Heart right ventricle (tissue), 16 donors: ENCODE results near the gene CALM1. TPM values are rescaled to one million over a fixed set of nuclear protein-coding genes. Genes with fewer than 3 reads are reported as not detected.

Experiments
- ATAC-seq, 8 donors: fragments of 200-7000 bp; cut with Tn5 transposase; one replicate each; pipeline ENCODE4 v1.9.1; 2020; ENCODE audit warnings: mild to moderate bottlenecking in 8 of 8, moderate library complexity in 8 of 8, moderate number of reproducible peaks in 1 of 8
- DNase-seq, 2 donors: peaks; one replicate each; pipeline ENCODE4 v3.0.0-alpha.2; 2020
- H3K27ac ChIP-seq, 10 donors: fragments of 200-600 bp; sonication (generic) in 2 of 10; one replicate each; pipeline versions ENCODE4 v1.5.0 to v1.8.0; 2020 to 2022; ENCODE audit warnings: mild to moderate bottlenecking in 3 of 10
- H3K27me3 ChIP-seq, 7 donors: fragments of 200-600 bp; one replicate each; pipeline ENCODE4 v1.8.0; 2021 to 2022; ENCODE audit warnings: mild to moderate bottlenecking in 2 of 7
- H3K36me3 ChIP-seq, 9 donors: fragments of 200-600 bp; sonication (generic) in 1 of 9; one replicate each; pipeline versions ENCODE4 v1.5.0 to v1.8.0; 2020 to 2022; ENCODE audit warnings: mild to moderate bottlenecking in 2 of 9
- H3K4me1 ChIP-seq, 9 donors: fragments of 200-600 bp; sonication (generic) in 1 of 9; one replicate each; pipeline versions ENCODE4 v1.5.0 to v1.8.0; 2020 to 2022; ENCODE audit warnings: mild to moderate bottlenecking in 4 of 9
- H3K4me3 ChIP-seq, 10 donors: fragments of 200-600 bp; sonication (generic) in 2 of 10; one replicate each; pipeline versions ENCODE4 v1.5.0 to v1.8.0; 2020 to 2022; ENCODE audit warnings: mild to moderate bottlenecking in 7 of 10, moderate library complexity in 2 of 10
- H3K9me3 ChIP-seq, 11 donors: fragments of 200-600 bp in 10 of 11; sonication (generic) in 2 of 11; one replicate each; pipeline versions ENCODE4 v1.5.0 to v1.8.0; 2013 to 2022; ENCODE audit warnings: mild to moderate bottlenecking in 2 of 11, control low read depth in 1 of 11, moderate library complexity in 1 of 11
- CTCF ChIP-seq, 9 donors: fragments of 200-600 bp; sonication (generic) in 2 of 9; IDR thresholded peaks; one replicate each; pipeline versions ENCODE4 v1.5.0 to v1.8.0; 2021 to 2022; ENCODE audit warnings: antibody characterized with exemption in 9 of 9, mild to moderate bottlenecking in 5 of 9, moderate library complexity in 1 of 9
- whole genome bisulfite sequencing, 2 donors: extraction: QIAGEN DNeasy Blood & Tissue Kit; methylation state at CpG; one replicate each; pipeline ENCODE4 v1.1.7; 2013; ENCODE audit warnings: inconsistent platforms in 1 of 2; 5-methylcytosine and 5-hydroxymethylcytosine counted together
- intact Hi-C, 10 donors: fragments of 100-400 bp; cut with DNase I; formaldehyde crosslinking; loops; one replicate each; pipeline versions ENCODE4 v1.11.1 to v1.14.2; 2022
- long read RNA-seq, 3 donors: library from polyadenylated mRNA; unstranded; transcript quantifications; one replicate each; pipeline ENCODE4 v2.0.0, GENCODE V29; 2020 to 2021
- polyA plus RNA-seq, 2 donors: library from polyadenylated mRNA; stranded (reverse); fragments of 200-250 nt; gene quantifications; one replicate each; pipeline ENCODE4 v1.2.3, GENCODE V29; 2013
- total RNA-seq, 10 donors: library from RNA; stranded (reverse); fragmentation: NEBNext Ultra II Directional in 3 of 10; extraction: Animal tissue kit (Norgen Biotek cat#: 25700) in 3 of 10; gene quantifications; one replicate each; pipeline versions ENCODE4 v1.2.1 to v1.2.4, GENCODE V29; 2021 to 2023
- donor health status: Arrhythmogenic right ventricular cardiomyopathy.
- donor health status: ischemic (EF 13 %, LVEDD 7.1; RV severe dilation, severe dysfunction).
- donor health status: healthy with polysubstance abuse.
- donor health status: DM: no; HTN: yes; CAD: no.
- donor health status: DM: no; HTN: no; CAD: no.
- donor health status: ischemic (EF 25% LVEDD 6.9; RV normal size, moderate dysfunction).
- donor health status: ischemic (EF 25% LVEDD 5.7; RV mildly dilated, moderate dysfunction).
- donor health status: healthy.
- donor health status: DM: yes; HTN: yes; CAD: no.
- donor health status: Ischemic cardiomyopathy.
- donor health status: ischemic (EF 35%, LVEDD 5.7; RV mildly dilated, moderate dysfunction).
- donor health status: nonischemic (EF 11% LVEDD 7.7; RV severe dilation, severe dysfunction).
- donor health status: DM: yes; HTN: yes; CAD: no.
- donor health status: PGD.
- donor health status: ischemic (EF 29% LVEDD 5.4; RV normal size, mild dysfunction).
- donor health status: nonischemic (EF 23%, LVEDD 6.1; RV moderate dilation, normal function).

Gene CALM1
- total RNA-seq: 100 to 1,000 TPM; 409 to 787 (median 454) TPM
- 100 to 1,000 TPM; 293 to 352 TPM for polyA plus RNA-seq
- long read RNA-seq, donor 1, full-length matches to known transcripts: 664 of 801 reads
- long read RNA-seq, donor 1, partial matches to known transcripts: 6 of 801 reads
- long read RNA-seq, donor 1, other reads (novel, unspliced or antisense): 131 of 801 reads
- long read RNA-seq, donor 2, full-length matches to known transcripts: 511 of 655 reads
- long read RNA-seq, donor 2, partial matches to known transcripts: 5 of 655 reads
- long read RNA-seq, donor 2, other reads (novel, unspliced or antisense): 139 of 655 reads
- long read RNA-seq, donor 3, full-length matches to known transcripts: 987 of 1,769 reads
- long read RNA-seq, donor 3, partial matches to known transcripts: 7 of 1,769 reads
- long read RNA-seq, donor 3, other reads (novel, unspliced or antisense): 775 of 1,769 reads

- Histone ChIP-seq H3K27me3 (no peaks in the 10 kb centered on the region), H3K27ac (peak within 1 kb of the TSS; percentile 44 to 96 (median 91)), H3K36me3 (peaks cover 0 to 19% (median 17%) of the 10 kb centered on the region in 9 donors), H3K4me3 (peak within 1 kb of the TSS; percentile 78 to 100 (median 98)), H3K4me1 (peaks cover 3 to 39% (median 35%) of the 10 kb centered on the region in 9 donors), H3K9me3 (no peaks in the 10 kb centered on the region)
- peak; percentile 94 for DNase-seq
- 1 to 2% methylated on average over 88 to 89 of the region's 89 CpGs for WGBS, 2 donors
- peak in 1 of 9 donors; percentile 11 for TF ChIP-seq CTCF (IDR thresholded peaks at IDR 0.05)
- intact Hi-C loops: loop anchor here in 9 of 10 donors (1.0 to 10.0 kb wide), 13 partner anchors 13 to 361 kb away; partner anchors contain the start of gene NRDE2 (in 2 of the 9)
- ATAC-seq: peak; percentile 78 to 92 (median 82)
Observed at GRCh38 chr14:90396341-90397339, at the start of gene CALM1. CALM1 (plus strand) TSS chr14:90397029; CDS start chr14:90397231, 202 bp downstream.

DNA sequence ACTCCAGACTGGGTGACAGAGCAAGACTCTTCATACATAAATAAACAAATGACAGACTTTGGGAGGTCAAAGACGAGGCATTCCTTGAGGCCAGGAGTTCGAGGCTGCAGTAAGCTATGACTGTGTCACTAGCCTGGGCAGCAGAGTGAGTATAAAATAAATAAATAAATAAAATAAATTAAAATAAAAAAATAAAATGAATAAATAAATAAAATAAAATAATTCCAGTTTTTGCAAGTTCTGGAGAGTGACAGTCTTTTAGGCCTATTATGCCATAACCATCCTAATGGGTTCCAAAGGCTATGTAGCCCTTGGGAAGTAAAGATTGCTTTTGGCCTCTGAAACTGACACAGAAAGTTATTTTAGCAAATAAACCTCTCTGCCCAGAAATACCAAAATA is 48.6 kb upstream of the CALM1 start:
- no peaks in the 10 kb centered on the region for H3K4me1 ChIP-seq
- no peaks in the 10 kb centered on the region for H3K36me3 ChIP-seq
- no peaks in the 10 kb centered on the region for H3K27me3 ChIP-seq
- no peak for DNase-seq
- 93 to 97% methylated on average over 2 of the region's 2 CpGs for WGBS, 2 donors
- H3K27ac ChIP-seq: no peak overlapping the region
- no peak overlapping the region for H3K4me3 ChIP-seq
- intact Hi-C loops: no loop called here
- TF ChIP-seq CTCF (IDR thresholded peaks at IDR 0.05): no peak
- no peaks in the 10 kb centered on the region for H3K9me3 ChIP-seq
- no peak for ATAC-seq

- WGBS, 2 donors: 45 to 48% methylated on average over 4 of the region's 4 CpGs
- Histone ChIP-seq H3K27me3 (no peaks in the 10 kb centered on the region), H3K4me1 (no peaks in the 10 kb centered on the region), H3K27ac (no peak overlapping the region), H3K9me3 (no peaks in the 10 kb centered on the region), H3K4me3 (no peak overlapping the region), H3K36me3 (no peaks in the 10 kb centered on the region)
- ATAC-seq: no peak
- intact Hi-C loops: no loop called here
- TF ChIP-seq CTCF (IDR thresholded peaks at IDR 0.05): no peak
- DNase-seq: no peak
Observed at GRCh38 chr14:90349739-90350138, 47.1 kb upstream of the CALM1 start.
